AG04450 (cell line): ENCODE results near the gene SEMA6A. TPM values are rescaled to one million over a fixed set of nuclear protein-coding genes. Genes with fewer than 3 reads are reported as not detected.

ENCODE experiments used
- CTCF ChIA-PET: fragments of 300-600, 350-600 bp; formaldehyde crosslinking; extraction: SDS; loops from one replicate; lab custom pipeline; 2022; ENCODE audit warnings: antibody characterized with exemption, inconsistent platforms; lab: Charles Lee
- POLR2A ChIA-PET: fragments of 350-600 bp; formaldehyde crosslinking; extraction: SDS; loops from one replicate; lab custom pipeline; 2021; ENCODE audit warnings: antibody characterized with exemption, inconsistent platforms; lab: Yijun Ruan, JAX
- DNase-seq: peaks from one replicate; pipeline ENCODE4 v3.0.0-alpha.2; 2011; ENCODE audit warnings: low read depth, low spot score
- H3K27ac ChIP-seq: one replicate; pipeline ENCODE4 v1.5.1; 2012; ENCODE audit warnings: low read depth, low read length, control low read depth
- H3K27me3 ChIP-seq: one replicate; pipeline ENCODE4 v1.6.0; 2012; ENCODE audit warnings: low read length; ENCODE audit not compliant: control insufficient read depth, insufficient read depth
- H3K4me3 ChIP-seq: 2 replicates; pipeline ENCODE4 v1.5.1; 2011; ENCODE audit warnings: mild to moderate bottlenecking, low read depth, low read length, control low read depth
- H3K9me3 ChIP-seq: 2 replicates; pipeline ENCODE4 v1.5.1; 2012; ENCODE audit warnings: low read length; ENCODE audit not compliant: control insufficient read depth, insufficient read depth
- CTCF ChIP-seq: IDR thresholded peaks from 2 replicates; pipeline ENCODE4 v1.5.1; 2011; ENCODE audit warnings: low read depth, low read length, control low read depth, inconsistent platforms
- polyA plus RNA-seq: library from polyadenylated mRNA; depleted of rRNA; stranded (reverse); fragments of >200 nt; gene quantifications from 2 replicates; pipeline ENCODE4 v1.2.3, GENCODE V29; 2011

SEMA6A gene
- polyA plus RNA-seq, 1 experiment = 0.17 TPM

DNA sequence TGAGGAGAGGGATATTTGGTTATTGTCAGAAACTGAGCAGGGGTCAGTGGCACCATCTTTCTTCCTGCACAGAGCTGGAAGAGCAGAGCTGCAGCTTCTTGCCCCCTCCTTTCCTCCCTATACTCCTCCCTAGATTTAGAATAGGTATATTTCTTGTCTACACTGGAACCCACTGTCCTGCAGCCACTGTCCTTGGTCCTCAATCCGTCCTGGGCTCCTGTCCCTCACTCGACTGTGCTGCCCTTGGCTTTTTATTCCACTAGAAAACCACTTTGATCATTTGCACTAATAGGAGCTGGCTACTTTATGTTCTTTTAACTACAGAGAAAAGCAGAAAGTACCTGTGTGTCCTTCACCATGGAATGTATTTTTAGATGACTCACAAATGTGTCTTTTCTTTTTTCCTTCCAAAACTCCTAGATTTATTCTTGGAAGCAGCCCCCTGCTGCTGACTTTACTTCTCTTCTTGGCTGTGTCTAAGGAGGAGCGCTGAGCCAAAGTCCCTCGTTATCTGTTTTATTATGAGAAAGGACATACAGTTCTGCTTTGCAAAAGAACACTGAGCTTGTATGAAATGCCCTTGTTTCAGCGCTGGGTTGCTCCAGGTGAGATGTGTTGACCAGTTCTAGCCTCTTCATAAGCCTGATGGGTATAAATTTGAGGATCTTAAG, 150.9 kb downstream of the SEMA6A start:
- TF ChIP-seq CTCF = no peak
- CTCF ChIA-PET = no interaction called here

DNA sequence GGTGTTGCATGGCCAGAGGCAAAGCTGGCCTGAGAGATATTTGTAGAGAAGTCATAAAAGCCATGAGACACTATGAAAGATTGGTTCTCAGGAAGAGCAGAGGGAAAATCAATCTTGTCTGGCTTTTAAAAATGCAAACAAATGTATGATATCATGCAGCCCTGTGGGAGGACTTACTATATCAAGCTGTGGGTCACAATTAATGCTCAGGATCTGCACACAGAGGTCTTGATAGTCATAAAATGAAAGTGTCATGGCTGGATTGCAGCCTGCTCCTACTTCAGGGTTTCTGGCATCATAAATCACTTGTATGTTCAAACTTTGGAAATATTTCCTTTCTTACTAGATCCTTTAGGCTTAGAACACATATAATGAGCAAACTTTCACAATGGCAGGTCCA, 151.5 kb downstream of the SEMA6A start:
- no peak for TF ChIP-seq CTCF
- ChIA-PET POLR2A (no interaction called here), CTCF (no interaction called here)
- H3K4me3 ChIP-seq = no peak overlapping the region
- H3K27ac ChIP-seq = no peak overlapping the region
- no peaks in the 10 kb centered on the region for H3K9me3 ChIP-seq
- no peak for DNase-seq
- H3K27me3 ChIP-seq = no peaks in the 10 kb centered on the region

More for the DNA sequence above, 150.9 kb downstream of the SEMA6A start:
- Histone ChIP-seq H3K9me3 (no peaks in the 10 kb centered on the region), H3K27ac (no peak overlapping the region), H3K4me3 (no peak overlapping the region), H3K27me3 (no peaks in the 10 kb centered on the region)
- DNase-seq = no peak
- POLR2A ChIA-PET = no interaction called here

DNA sequence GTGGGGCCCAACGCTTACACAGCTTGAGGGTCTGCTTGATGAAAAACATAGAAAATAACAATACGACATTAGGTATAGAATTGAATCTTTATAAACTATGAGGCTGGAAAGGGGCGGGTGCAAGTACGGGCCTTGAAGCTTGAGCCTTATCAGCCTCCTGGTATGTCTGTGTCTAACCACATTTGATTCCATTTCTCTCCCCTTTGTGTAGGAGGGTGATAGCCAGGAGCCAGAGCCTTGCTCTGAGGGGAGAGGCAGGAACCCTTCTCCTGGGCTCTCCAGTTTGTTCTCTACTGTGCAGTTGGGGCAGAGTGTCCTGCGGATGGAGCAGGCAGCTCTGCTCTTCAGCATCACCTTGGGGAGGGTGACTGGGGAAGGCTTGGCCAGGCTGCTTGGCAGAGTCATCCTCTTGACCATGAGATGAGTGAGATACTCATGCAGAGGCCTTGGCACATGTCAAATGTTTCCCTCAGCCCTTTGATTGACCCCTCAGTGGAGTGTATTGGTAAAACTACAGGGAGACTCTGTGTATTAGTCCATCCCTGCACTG, 153.5 kb downstream of the SEMA6A start:
- no peaks in the 10 kb centered on the region for H3K27me3 ChIP-seq
- ChIA-PET CTCF (interaction anchor here (0.6 kb wide), 1 partner anchor 196 kb away, joined by 8 read pairs; no protein-coding TSS in a partner anchor), POLR2A (no interaction called here)
- H3K27ac ChIP-seq = no peak overlapping the region
- no peak for DNase-seq
- no peak for TF ChIP-seq CTCF
- H3K4me3 ChIP-seq = no peak overlapping the region
- no peaks in the 10 kb centered on the region for H3K9me3 ChIP-seq

GRCh38 chr5:116420540-116420939, 154.1 kb downstream of the SEMA6A start:
- POLR2A ChIA-PET = no interaction called here
- no peaks in the 10 kb centered on the region for H3K27me3 ChIP-seq

More at GRCh38 chr5:116420540-116420939, 154.1 kb downstream of the SEMA6A start:
- CTCF ChIA-PET = interaction anchor here (0.6 kb wide), 1 partner anchor 196 kb away, joined by 8 read pairs; no protein-coding TSS in a partner anchor
- TF ChIP-seq CTCF = no peak
- H3K27ac ChIP-seq = no peak overlapping the region
- no peak for DNase-seq
- H3K4me3 ChIP-seq = no peak overlapping the region
- no peaks in the 10 kb centered on the region for H3K9me3 ChIP-seq
